GM12801 (cell line): ENCODE results near the gene ADAMTS17.

Source experiments
- TF ChIP-seq, protein P1 (sequence below): IDR thresholded peaks from one replicate; pipeline ENCODE4 v1.5.1; 2011; ENCODE audit warnings: control low read depth; ENCODE audit not compliant: insufficient read length; ENCODE audit errors: extremely low read depth

ADAMTS17 gene

DNA sequence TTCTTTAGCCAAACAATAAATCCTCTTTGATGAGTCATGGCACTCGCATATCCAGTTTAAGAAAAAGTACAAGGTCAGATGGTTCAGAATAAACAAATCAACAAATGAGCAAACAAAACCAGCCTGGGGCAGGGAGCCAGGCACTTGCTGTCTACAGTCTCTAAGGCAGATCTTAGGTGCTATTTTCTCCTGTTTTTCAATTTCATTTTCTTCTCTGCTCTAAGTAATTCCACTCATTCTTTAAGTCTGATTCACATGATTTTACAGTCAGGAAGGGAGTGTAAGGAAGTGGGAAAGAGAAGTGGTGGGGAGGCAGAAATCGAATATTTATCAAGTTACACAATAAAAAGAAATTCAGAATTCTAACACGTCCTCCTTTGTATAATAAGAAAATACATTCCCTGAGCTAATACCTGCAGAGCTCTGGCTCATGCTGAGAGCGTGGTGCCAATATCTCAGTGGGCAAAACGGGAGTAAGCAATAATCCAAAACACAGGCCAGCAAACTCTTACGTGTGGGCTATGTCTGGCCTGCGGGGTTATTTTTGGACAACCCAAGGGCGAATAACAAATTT, 298.6 kb downstream of the ADAMTS17 start:
- TF ChIP-seq, protein P1, sequence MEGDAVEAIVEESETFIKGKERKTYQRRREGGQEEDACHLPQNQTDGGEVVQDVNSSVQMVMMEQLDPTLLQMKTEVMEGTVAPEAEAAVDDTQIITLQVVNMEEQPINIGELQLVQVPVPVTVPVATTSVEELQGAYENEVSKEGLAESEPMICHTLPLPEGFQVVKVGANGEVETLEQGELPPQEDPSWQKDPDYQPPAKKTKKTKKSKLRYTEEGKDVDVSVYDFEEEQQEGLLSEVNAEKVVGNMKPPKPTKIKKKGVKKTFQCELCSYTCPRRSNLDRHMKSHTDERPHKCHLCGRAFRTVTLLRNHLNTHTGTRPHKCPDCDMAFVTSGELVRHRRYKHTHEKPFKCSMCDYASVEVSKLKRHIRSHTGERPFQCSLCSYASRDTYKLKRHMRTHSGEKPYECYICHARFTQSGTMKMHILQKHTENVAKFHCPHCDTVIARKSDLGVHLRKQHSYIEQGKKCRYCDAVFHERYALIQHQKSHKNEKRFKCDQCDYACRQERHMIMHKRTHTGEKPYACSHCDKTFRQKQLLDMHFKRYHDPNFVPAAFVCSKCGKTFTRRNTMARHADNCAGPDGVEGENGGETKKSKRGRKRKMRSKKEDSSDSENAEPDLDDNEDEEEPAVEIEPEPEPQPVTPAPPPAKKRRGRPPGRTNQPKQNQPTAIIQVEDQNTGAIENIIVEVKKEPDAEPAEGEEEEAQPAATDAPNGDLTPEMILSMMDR: no peak

DNA sequence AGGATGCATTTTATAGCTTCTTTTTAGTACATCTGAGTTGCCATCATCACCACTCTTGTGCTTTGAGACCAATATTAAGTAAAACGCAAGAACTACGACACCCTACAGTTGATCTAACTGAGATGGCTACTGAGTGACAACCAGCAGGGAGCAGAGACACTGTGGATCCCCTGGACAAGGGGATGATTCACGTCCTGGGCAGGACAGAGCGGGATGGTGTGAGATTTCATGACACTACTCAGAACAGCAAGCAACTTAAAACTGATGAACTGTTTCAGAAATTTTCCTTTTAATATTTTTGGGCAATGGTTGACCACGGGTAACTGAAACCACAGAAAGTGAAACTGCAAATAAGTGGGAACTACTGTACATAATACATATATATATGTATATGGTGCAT, 299.2 kb downstream of the ADAMTS17 start:
- TF ChIP-seq, protein P1: no peak

DNA sequence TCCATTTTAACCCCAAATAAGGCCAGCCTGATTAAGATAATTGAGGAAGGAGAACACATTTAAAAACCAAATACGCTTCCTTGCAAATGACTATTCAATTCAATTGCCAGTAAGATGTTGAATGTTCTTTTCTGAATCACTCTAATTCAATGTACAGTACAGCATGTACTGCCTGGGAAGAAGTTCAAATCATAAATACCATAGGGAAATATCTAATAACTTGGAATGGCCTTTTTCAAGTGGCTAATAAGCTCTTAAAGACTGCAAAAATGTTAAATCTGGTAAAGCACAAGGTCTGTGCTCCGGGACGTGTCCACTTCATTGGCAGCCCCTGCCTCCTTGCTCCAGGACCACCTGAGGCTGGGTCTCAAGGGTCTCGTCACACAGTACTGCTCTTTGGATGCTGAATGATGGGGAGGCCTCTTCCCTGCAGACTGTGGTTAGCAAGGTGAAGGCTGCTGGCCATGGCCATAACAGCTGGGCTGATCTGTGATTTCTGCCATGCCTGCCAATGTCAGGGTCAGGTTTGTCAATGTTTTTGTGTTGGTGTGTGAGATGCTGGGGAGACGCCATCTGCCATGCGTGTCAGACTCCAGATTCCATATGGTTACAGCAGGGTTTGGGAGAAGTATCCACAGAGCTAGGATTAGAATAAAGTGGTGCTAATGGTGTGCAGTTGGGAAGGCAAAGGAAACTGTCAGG, 300.5 kb downstream of the ADAMTS17 start:
- TF ChIP-seq, protein P1: no peak

DNA sequence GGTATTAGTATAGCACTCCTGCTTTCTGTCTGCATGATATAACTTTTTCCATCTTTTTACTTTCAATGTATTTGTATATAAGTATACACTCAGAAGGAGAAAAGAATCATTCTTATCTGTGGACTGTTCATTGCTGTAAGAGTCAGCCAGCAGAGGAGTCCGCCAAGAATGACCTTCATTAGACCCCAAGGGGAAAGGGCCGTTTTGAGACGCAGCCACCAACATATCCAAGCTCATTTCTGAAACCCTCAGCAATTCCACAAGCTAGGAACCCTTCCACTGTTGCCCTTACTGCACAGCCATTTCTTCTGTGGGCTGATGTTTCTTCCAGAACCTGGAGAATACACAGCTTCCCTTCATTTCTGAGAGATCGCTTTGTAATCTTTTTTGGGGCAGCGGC, 301.8 kb downstream of the ADAMTS17 start:
- TF ChIP-seq, protein P1: no peak

DNA sequence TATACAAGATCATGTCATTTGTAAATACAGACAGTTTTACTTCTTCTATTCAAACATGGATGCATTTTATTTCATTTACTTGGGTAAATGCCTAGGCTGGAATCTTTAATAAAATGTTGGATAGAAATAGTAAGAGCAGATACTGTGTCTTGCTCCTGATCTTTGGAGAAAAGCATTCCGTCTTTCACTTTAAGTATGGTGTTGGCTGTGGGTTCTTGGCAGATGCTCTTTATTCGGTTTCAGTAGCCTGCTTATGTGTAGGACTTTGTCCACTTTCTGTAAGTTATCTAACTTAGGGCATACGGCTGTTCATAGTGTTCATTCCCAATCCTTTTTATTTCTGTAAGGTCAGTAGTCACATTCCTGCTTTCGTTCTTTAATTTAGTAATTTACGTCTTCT, 303.0 kb downstream of the ADAMTS17 start:
- TF ChIP-seq, protein P1: no peak

DNA sequence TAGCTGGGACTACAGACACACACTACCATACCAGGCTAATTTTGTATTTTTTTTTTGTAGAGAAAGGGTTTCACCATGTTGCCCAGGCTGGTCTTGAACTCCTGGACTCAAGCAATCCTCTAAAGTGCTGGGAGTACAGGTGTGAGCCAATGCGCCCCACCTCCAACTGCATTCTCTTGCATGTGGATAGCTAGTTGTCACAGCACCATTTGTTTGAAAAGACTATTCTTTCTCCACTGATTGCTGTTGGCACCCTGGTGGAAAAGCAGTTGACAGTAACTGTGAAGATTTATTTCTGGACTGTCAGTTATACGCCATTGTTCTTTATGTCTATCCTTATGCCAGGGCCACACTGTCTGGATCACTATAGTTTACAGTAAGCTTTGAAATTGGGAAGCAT, 303.9 kb downstream of the ADAMTS17 start:
- TF ChIP-seq, protein P1: no peak

DNA sequence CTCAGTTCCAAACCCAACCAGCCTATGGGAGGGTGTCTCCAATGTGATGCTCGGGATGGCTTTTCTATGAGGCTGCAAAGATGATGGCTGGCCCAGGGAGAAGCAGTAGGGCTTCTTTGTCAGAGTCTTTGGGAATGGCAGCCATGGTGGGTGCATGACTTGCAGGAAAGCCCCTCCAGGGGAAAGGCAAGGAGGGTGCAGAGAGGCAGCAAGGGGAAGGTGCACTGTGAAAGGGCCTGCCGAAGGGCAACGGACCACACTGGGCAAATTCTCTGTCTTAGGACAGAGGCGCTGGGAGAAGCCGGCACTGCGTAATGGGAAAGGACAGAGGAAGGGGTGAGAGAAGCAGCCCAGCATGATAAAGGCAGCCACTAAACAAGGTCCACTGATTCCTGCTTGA, 305.8 kb downstream of the ADAMTS17 start:
- TF ChIP-seq, protein P1: no peak

DNA sequence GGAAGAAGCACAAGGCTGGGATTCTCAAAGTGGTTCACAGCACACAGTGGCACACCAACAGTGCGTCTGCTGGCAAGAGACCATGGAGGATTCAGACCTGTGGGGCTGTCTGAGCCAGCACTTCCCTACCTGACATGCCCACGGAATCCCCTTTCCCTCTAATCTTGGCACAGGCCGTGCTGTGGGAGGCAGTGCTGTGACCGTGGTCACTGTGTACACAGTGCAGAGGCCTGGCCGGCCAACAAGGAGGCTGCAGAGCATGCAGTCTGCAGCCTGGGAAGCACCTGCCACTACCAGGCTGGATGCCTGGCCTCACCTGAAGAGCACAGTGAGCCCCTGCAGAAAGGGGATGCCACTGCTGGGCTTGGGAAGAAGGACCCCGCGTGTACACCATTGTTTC, 307.6 kb downstream of the ADAMTS17 start:
- TF ChIP-seq, protein P1: no peak
